Measurements from ENCODE around the gene HIPK2.

HIPK2 gene

GRCh38 chr7:139714163-139714901 lies 63.5 kb downstream of the HIPK2 start:
- no peak for DNase-seq (ENCODE audit: low read depth)

DNA sequence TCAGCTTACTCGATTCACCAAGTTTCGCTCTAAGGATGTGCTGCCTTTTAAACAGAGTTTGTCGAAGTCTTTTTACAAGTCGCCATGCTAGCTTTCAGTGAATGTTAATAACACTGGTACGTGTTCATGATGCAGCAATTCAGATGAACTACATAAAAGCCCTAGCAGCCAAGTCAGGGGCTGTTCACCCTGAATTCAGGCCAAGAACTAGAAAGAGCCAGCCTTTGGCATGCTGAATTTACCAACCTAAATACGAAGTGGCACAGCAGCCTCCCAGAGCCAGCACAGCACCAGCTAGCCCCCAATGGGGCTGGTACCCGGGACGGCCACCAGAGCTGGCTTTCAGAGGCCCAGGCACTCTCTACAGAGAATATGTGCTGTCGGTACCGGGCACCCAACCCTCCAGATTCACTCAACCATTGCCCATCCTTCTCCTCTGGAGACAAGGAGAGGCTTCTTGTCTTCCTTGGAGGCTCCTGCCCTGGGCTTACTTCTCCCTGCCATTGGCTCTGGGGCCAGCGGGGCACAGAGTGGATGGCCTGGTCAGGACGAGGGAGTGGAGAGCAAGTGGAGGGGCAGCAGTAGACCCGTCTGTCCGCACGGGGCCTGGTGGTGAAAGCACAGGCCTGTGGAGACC lies 64.2 kb downstream of the HIPK2 start:
- no peak for DNase-seq (ENCODE audit: low read depth)

- DNase-seq (ENCODE audit: low read depth): no peak
Measured at GRCh38 chr7:139713061-139713460, 64.7 kb downstream of the HIPK2 start.

GRCh38 chr7:139711991-139712743 lies 65.6 kb downstream of the HIPK2 start:
- no peak for DNase-seq (ENCODE audit: low read depth)

GRCh38 chr7:139710036-139710435 lies 67.8 kb downstream of the HIPK2 start:
- no peak for DNase-seq (ENCODE audit: low read depth)

- no peak for DNase-seq (ENCODE audit: low read depth)
Measured at GRCh38 chr7:139709485-139709884, 68.3 kb downstream of the HIPK2 start.

DNA sequence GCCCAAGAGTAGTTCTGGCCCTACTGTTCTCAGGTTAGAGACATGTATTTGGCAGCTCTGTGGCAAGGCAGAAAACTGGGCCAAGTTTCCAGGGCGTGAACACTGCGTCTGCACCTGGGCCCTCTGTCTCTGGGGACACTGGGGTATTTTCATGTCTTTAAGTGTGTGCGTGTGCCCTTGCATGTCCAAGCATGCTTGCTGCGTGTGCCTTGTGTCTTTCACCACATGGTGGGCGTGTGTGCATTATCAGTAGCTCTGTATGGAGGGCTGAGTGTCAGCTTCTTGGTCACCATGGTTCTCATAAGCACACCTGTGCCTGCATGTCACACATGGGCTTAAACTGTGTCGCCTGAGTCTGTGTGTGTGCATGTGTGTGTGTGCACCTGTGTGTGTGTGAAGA lies 69.3 kb downstream of the HIPK2 start:
- DNase-seq (ENCODE audit: low read depth): no peak

DNA sequence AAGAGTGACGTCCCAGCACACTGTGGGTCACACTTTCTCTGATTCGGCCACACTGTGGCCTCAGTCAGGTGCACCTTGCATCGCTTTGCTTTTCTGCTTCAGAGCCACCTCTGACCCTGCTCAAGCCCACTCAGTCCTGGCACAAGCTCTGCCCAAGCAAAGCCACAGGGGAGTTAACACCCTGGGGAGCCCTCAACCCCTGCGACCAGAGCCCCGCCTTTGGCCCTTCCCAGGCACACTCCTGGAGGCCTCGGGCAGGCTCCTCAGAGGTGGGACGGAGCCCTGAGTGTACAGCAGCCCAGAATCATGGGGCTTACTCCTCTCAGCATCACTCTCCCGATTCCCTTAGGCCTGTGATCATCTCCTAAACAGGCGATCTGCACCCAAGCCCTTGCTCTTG lies 71.0 kb downstream of the HIPK2 start:
- DNase-seq (ENCODE audit: low read depth): no peak

DNA sequence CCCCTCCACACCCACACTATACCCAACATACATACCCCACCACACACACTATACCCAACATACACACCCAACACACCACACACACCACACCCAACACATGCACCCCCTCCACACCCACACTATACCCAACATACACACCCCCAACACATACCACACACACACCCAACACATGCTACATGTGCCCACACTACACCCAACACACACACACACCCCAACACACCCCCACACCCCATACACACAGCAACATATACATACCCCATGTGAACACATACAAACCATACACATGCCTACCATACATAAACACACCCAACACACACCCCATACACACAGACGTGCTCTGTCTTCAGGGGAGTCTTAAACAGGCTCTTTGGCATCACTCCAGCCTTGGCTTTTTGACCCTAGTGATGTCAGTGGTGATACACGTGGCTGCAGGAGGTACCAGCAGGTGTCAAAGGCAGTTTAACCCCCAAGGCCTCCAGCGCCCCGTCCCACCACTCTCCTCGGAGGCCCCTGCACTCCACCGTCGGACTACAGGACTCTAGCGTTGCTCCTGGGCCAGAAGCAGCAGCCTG lies 73.4 kb downstream of the HIPK2 start:
- DNase-seq (ENCODE audit: low read depth): no peak

DNA sequence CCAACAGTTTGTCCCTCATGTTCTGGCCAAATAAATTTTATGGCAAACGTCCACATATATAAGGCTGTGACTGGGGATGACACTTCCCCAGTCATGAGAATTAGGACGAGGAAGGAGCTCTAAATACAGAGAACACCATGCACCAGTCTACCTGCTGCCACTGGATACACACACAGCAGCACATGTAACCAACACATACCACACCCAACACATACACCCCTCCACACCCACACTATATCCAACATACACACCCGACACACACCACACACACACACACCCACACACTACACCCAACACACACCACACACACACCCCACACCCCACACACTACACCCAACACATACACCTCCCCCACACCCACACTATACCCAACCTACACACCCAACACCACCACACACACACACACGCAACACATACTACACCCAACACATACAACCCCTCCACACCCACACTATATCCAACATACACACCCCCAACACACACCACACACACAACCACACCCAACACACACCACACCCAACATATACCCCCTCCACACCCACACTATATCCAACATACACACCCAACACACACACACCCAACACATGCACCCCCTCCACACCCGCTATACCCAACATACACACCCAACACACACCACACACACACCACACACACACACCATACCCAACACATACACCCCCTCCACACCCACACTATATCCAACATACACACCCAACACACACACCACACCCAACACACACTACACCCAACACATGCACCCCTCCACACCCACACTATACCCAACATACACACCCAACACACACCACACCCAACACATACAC lies 74.1 kb downstream of the HIPK2 start:
- DNase-seq (ENCODE audit: low read depth): no peak

DNA sequence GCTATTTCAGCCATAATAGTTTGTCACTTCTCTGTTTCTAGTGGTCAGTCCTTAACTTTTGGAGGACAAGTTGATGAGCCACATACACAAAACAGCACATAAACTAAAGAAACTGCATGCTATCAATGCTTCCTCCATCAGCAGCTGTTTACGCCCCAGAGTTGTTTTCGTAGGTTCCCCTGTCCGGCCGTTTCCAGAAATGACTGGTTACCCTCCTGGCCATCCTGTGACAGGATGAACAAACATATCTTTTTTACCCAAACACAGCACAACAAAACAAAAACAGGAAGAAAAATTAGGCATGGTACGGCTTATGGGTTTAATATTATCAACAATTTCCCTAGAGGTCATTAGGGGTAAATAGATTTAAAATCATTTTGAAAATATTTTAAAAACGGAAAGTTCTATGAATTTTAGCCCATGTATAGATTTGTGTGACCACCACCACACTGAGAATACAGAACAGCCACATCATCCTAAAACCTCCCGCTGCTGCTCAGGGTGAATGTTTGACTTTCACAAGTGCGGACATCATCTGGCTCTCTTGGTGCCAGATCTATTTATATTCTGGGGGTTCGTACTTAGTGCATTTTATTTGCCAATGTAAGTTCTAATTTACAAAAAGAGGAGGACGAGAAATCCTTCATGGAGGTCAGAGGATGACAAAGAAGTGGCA lies 74.8 kb downstream of the HIPK2 start:
- no peak for DNase-seq (ENCODE audit: low read depth)

DNA sequence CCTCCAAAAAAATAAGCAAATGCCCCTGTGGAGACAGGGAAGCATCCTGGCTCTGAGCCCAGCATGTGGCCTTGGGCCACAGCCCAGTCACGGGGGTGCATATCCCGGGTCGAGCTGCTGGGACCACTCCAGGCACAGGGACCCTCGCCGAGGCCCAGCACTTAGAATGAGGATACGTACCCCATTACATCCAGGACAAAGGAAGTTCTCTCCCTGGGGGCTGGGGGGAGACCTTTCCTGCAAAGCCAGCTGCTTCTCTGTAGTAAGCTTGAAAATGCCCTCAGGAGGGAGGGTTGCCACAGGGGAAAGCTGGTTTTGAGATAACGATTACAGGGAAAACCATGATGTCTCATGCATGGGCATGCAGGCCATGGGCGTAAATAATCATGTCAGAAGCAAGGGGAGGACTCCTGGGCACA lies 75.5 kb downstream of the HIPK2 start:
- no peak for DNase-seq (ENCODE audit: low read depth)

DNA sequence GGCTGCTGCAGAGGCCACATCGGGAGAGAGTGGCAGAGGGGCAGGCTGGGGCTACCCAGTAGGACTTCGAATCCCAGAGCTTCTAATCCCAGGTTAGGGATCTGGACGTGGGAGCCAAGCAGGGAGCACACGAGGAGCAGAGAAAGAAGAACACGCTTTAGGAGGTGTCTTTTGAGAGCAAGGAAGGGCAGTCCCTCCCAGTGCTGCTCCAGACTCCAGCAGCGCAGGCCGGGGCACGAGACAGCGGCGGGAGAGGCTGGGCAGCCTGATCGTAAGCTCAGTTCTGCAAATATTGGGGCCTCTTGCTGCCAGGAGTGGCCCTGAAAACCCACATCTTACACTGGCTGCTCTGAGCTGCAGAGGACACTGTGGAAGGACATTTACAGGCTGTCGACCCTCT lies 75.9 kb downstream of the HIPK2 start:
- no peak for DNase-seq (ENCODE audit: low read depth)

GRCh38 chr7:139700505-139701235 lies 77.1 kb downstream of the HIPK2 start:
- no peak for DNase-seq (ENCODE audit: low read depth)

DNA sequence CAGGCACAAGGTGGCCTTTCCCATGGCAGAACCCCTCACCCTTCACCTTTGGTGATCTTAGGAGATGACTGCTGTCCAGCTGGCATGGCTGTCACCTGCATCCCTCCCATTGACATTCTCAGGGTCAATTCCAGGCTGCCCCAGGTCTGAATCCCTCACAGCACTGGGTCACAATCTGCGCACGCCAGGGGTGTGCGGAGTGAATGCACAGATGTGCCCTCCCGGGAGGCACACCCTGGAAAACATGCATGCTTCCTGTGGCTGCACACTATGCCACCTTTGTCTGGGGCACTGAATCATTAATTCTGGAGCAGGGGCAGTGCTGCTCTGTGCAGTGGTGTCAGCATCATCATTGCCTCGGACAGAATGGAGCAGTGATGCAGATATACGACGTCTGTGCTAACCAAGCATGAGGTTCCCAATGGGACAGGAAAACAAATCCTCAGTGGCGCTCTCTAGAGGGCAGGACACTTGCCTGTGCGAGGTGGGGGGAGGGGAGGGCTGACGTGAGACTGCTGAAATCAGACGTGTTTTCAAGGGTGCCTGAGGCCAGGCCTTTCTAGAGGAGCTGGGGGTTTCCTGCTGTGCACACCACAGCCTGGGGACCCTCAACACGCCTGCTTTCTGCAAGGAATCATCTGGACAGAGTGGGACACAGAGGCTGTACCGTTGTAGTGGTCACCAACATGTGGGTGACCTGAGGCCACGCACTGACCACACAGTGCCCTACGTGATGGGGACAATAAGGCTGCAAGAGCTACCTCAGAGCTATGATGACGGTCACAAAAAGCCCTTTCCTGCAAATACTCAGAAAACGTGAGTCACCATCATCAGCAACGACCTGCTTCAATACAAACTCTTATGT lies 77.9 kb downstream of the HIPK2 start:
- no peak for DNase-seq (ENCODE audit: low read depth)

- no peak for DNase-seq (ENCODE audit: low read depth)
Measured at GRCh38 chr7:139698844-139699243, 79.0 kb downstream of the HIPK2 start.

DNA sequence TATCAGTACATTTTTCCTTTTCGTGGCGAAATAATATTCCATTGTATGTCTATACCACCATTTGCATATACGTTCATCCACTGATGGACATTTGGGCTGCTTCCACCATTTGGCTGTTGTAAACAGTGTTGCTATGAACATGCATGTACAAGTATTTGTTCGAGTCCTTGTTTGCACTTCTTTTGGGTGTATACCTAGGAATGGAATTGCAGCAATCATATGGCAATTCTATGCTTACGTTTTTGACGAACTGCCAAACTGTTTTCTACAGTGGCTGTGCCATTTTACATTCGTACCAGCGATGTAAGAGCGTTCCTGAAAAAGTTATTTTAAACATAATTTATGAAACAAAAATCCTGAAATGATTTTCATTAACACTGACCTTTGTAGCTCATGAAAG lies 79.5 kb downstream of the HIPK2 start:
- no peak for DNase-seq (ENCODE audit: low read depth)

- DNase-seq (ENCODE audit: low read depth): no peak
Measured at GRCh38 chr7:139697056-139697455, 80.7 kb downstream of the HIPK2 start.

DNA sequence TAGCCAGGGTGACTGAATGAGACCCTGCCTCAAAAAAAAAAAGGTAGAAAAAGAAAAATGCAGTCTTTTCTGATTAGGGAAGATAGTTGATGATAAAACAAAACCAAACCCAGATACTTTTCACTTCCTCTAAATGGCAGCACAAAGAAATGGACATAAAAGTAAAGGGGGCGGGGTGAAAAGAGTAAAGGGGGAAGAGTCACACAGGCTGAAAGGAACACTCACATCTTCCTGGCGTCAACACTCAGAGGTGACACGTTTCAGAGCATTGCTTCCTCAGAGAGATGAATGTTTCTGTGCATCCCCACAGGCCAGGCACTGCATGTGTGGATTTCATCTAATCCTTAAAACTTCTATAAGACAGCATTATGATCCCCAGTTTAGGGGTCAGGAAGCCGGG lies 81.2 kb downstream of the HIPK2 start:
- no peak for DNase-seq (ENCODE audit: low read depth)

- no peak for DNase-seq (ENCODE audit: low read depth)
Measured at GRCh38 chr7:139695588-139695987, 82.2 kb downstream of the HIPK2 start.
